HG02798 (cell line): ENCODE results near the gene WDR27.
A peak's percentile ranks its signal among the peaks of the same experiment; 100 is the strongest.
"Not testable (repeated sequence)": the region's sequence is repeated elsewhere in the genome, so short reads cannot be mapped to it uniquely, and the experiment has no call there.

Experiments used
- ATAC-seq: cut with Tn5 transposase; IDR thresholded peaks from one replicate; pipeline ENCODE4 v1.9.1; 2021; ENCODE audit warnings: mild to moderate bottlenecking; ENCODE audit not compliant: unreplicated experiment, poor library complexity

WDR27 gene

GRCh38 chr6:169666441-169666840 lies 35.4 kb downstream of the WDR27 start:
- ATAC-seq: no peak

- no peak for ATAC-seq
Measured at GRCh38 chr6:169665289-169665688, 36.5 kb downstream of the WDR27 start.

- no peak for ATAC-seq
Measured at GRCh38 chr6:169664227-169664626, 37.6 kb downstream of the WDR27 start.

GRCh38 chr6:169663468-169663867 lies 38.4 kb downstream of the WDR27 start:
- ATAC-seq: no peak

- ATAC-seq: no peak
Measured at GRCh38 chr6:169661391-169661756, 40.5 kb downstream of the WDR27 start.

GRCh38 chr6:169660751-169661390 lies 41.0 kb downstream of the WDR27 start:
- no peak for ATAC-seq

- no peak for ATAC-seq
Measured at GRCh38 chr6:169659820-169660610, 41.8 kb downstream of the WDR27 start.

- no peak for ATAC-seq
Measured at GRCh38 chr6:169657284-169657610, 44.6 kb downstream of the WDR27 start.

GRCh38 chr6:169656546-169657283 lies 45.1 kb downstream of the WDR27 start:
- ATAC-seq: no peak

GRCh38 chr6:169654598-169655391 lies 47.0 kb downstream of the WDR27 start:
- ATAC-seq: peak; percentile 96

- no peak for ATAC-seq
Measured at GRCh38 chr6:169653691-169654090, 48.1 kb downstream of the WDR27 start.

GRCh38 chr6:169652896-169653295 lies 48.9 kb downstream of the WDR27 start:
- no peak for ATAC-seq

GRCh38 chr6:169651498-169651897 lies 50.3 kb downstream of the WDR27 start:
- no peak for ATAC-seq

GRCh38 chr6:169650959-169651292 lies 50.9 kb downstream of the WDR27 start:
- no peak for ATAC-seq

GRCh38 chr6:169650241-169650958 lies 51.4 kb downstream of the WDR27 start:
- no peak for ATAC-seq

- ATAC-seq: no peak
Measured at GRCh38 chr6:169648617-169649016, 53.2 kb downstream of the WDR27 start.

GRCh38 chr6:169648092-169648491 lies 53.7 kb downstream of the WDR27 start:
- no peak for ATAC-seq

GRCh38 chr6:169647637-169648036 lies 54.2 kb downstream of the WDR27 start:
- no peak for ATAC-seq

GRCh38 chr6:169646906-169647567 lies 54.8 kb downstream of the WDR27 start:
- no peak for ATAC-seq

- ATAC-seq: not testable (repeated sequence)
Measured at GRCh38 chr6:169645459-169645858, 56.4 kb downstream of the WDR27 start.
